ENCODE results near the gene COL4A2.
"Not testable (repeated sequence)": the region's sequence is repeated elsewhere in the genome, so short reads cannot be mapped to it uniquely, and the experiment has no call there.

COL4A2 gene

DNA sequence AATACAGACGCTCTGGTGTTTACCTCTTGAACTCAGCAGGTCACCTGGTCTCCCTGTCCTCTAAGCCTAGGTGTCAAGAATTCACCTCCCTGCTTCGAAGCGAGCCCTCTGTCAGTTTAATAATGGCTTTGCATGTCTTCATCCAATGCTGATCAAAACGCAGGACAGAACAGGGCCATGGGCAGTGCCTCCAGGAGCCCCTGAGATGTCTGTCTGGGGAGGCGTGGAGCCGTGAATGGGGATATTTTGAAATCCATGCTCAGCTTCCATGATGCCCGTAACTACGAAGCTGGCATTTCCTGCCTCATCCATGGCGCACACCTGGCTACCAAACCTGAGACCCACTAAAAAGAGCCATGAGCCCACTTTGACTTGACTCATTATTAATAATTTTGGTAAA, 140.7 kb downstream of the COL4A2 start:
- DNase-seq (ENCODE audit: insufficient read length, low spot score) (no peak), FAIRE-seq (no peak)

DNA sequence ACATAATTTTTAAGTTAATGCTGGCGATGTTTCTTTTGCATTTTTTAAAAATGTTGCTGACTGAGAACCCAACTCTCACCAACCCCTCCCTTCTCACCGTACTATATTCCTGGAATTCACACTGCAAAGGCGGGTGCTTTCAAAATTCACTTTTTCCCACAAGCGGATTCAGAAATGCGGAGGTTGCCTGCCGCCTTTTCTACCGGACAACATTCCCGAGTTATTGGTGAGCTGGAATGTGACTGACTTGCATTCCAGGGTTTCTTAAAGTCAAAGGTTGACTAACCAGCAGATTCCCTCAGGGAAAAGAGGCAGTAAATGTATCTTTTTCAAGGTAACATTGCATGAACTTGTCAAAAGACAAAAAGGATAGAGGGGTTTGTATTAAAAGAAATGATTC, 141.1 kb downstream of the COL4A2 start:
- DNase-seq (ENCODE audit: insufficient read length, low spot score): peak; percentile 76
- FAIRE-seq: no peak

DNA sequence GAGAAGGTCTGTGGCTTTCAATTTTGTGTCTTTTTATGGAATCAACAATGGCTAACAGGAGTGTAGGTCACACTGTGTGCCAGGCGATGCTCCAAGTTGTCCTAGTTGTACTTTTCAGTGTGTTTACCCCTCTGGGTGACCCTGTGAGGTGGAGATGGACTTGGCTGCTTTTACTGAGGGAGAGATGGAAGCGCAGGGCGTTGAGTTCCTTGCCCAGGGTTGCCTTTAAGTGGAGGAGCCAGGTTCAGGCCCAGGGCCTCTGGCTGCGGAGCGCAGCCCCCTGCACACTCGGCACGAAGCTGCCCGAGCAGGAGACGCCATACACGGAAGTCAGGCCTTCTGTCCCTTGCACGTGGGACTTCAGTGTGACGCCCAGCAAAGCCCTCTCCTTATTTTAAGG, 141.6 kb downstream of the COL4A2 start:
- no peak for FAIRE-seq
- no peak for DNase-seq (ENCODE audit: insufficient read length, low spot score)

DNA sequence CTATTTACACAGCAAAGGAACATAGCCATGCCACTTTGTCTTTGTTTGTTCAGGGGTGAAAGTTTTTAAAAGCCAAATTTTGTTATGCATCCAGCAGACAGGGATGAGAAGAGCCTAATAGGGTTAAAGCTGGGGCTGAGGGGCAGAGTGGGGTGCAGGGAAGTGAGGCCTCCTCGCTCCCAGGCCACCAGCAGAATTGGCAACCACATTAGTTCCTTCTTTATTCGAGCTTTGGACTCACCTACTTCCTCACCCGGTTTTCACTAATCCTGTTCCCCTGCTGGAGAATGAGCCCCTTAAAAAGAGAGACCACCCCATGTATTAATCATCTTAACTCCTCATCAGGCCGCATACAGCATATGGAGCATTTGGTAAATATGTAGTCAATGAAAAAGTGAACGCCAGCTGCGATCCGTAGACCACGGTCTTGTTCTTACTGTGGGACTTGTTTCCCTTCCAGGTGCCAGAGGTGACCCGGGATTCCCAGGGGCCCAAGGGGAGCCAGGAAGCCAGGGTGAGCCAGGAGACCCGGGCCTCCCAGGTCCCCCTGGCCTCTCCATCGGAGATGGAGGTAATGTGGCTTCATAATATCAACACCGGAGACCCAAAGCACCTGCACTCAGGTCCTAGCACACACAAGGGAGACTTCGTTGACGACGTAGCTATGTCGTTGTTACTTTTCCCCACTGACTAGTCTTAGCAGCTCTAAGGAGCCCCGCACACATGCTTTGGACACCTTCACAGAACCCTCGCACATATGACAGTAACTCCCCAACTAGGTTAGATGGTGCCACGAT, 142.3 kb downstream of the COL4A2 start:
- FAIRE-seq (no peak), DNase-seq (ENCODE audit: insufficient read length, low spot score) (no peak)

DNA sequence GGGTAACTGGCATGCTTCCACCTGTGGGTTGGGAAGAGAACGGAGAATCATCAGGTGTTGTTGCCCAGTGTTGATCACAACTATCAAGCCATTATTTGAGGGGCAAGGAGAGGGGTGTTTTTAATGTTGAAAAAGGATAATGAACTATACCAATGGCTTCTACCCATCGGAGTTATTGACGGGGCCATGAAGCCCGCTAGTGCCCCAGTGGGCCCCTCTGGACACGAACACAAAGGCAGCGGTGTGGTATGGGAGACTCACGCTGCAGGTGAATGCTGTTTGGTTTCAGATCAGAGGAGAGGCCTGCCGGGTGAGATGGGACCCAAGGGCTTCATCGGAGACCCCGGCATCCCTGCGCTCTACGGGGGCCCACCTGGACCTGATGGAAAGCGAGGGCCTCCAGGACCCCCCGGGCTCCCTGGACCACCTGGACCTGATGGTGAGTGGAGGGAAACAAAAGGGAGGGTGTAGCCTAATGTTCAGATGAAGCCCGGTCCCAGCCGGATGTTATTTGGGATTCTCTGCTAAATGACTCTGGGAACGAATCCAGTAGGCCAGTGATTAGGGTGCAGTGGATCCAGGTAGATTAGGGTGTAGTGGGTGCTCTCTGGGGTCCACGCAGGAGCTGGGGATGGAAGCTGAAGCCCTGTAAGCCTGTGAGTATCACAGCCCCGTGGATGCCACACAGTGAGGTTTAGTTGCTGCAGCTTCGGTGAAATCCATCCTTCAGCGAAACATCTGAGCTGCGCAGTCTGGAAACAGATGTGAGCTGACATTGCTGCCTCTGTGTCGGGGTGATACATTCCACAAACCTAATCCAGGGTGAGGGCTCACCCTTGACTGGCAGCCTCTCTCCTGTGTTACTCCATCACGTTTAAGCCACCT, 143.2 kb downstream of the COL4A2 start:
- no peak for DNase-seq (ENCODE audit: insufficient read length, low spot score)
- no peak for FAIRE-seq

DNA sequence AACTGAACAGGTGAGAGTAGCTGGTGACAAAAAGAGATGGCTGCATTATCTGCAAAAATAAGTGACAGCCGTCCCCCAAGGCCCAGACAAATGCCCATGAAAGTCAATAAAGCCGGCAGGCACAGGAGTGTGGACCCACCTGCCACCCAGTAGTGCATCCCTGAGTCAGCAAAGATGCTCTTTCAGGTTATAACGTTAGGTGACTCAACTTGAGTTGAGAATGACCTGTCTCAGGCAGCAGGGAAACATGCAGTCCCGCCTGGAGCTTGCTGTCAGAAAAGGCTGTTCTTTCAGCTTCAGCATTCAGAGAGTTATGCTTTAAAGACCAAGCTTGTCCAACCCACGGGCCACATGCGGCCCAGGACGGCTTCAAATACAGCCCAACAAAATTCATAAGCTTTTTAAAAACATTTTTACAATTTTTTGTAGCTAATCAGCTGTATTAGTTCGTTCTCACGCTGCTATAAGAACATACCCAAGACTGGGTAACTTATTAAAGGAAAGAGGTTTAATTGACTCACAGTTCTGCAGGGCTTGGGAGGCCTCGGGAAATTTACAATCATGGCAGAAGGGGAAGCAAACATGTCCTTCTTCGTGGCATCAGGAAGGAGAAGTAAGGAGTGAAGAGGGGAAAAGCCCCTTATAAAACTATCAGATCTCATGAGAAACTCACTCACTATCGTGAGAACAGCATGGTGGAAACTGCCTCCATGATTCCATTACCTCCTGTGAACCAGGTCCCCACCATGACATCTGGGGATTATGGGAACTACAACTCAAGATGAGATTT, 144.1 kb downstream of the COL4A2 start:
- DNase-seq (ENCODE audit: insufficient read length, low spot score) (no peak), FAIRE-seq (no peak)

DNA sequence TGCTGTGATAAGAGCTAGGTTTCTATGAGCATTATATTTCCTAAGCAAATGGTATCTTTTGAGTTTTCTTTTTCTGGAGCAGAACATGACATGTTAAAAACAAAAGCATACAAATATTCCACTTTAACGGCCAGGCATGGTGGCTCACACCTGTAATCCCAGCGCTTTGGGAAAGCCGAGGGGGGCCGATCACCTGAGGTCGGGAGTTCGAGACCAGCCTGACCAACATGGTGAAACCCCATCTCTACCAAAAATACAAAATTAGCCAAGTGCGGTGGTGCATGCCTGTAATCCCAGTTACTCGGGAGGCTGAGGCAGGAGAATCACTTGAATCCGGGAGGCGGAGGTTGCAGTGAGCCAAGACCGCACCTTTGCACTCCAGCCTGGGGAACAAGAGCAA, 146.0 kb downstream of the COL4A2 start:
- DNase-seq (ENCODE audit: insufficient read length, low spot score); FAIRE-seq: not testable (repeated sequence)

DNA sequence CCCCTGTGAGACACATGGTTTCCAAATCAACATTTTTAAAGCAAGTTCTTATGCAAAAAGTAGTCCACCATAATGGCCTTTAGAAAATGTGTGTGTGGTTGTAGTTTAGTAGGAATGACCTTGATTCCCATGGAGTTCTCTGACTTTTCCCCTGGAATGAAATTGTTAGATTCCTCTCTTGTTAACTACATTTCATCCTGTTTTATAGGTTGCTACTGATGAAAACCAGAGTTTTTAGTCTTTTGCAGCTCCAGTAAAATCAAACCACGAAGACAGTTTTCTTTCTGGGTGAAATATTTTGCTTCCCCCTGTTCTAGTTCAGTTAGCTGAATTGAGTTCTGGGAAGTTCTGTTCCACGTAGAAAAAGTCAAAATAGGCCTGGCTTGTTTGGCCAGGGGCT, 146.7 kb downstream of the COL4A2 start:
- DNase-seq (ENCODE audit: insufficient read length, low spot score) (no peak), FAIRE-seq (no peak)

DNA sequence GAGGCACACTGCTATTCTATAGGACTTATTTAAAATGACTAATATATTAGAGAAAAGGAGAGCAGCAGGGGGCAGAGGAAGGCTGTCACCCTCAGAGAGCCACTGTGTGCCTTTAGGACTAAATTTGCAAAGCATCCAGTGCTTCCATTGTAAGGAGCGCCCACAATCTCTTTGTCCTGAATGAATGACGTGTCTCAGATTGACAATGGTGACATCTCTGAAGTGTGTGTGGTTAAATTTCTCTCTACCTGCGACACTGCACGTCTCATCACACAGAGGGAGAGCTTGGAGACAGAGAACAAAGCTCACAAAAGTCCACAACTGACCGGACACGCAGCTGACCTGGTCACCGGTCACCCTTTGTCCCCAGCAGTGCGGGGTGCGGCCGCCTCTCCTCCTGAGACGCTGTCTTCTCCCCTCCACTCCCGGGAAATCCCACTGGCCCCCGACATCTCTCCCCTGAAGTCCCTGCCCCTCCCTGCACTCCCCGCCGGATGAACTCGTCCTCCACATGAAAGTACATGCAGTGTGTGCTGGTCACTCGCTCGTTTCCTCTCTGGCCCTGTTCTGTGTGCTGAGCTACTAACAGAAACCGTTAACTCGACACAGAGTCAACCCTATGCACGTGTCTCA, 147.3 kb downstream of the COL4A2 start:
- no peak for FAIRE-seq

DNA sequence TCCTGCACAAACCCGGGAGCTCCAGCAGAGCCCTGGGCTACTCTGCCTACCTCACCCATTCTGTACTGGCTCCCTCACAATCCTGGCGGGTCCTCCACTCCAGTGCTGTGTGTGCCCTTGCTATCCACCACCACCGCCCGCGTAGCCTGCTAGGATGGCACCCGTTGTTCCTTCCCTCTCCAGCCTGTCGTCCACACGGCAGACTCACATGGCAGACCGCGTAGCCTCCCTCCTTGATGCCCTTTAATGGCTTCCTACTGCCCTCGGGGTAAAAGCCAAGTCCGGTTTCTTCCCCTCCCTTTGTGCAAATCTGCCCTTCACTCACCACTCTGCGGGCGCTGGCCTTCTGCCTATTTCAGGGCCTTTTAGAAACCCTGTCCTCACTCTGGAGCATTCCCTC, 147.9 kb downstream of the COL4A2 start:
- FAIRE-seq (no peak), DNase-seq (ENCODE audit: insufficient read length, low spot score) (no peak)

More for the DNA sequence above, 147.3 kb downstream of the COL4A2 start:
- DNase-seq (ENCODE audit: insufficient read length, low spot score): no peak

DNA sequence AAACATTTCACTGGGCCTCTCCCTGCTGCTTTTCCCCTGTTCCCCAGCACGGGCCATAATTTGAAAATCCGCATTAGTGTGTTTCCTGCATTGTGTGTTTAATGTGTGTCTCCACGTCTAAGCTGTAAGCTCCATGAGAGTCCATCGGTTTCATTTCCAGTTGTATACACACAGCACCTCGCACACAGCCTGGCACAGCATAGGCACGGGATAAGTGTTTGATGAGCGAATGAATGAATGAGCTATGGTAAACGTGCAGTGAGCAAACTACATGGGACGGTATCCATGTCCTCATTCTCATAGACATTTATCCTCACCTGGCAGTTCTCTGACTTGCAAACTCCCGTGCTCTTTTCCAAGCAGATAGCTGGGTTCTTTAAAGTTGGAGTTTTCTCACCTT, 148.4 kb downstream of the COL4A2 start:
- no peak for FAIRE-seq

DNA sequence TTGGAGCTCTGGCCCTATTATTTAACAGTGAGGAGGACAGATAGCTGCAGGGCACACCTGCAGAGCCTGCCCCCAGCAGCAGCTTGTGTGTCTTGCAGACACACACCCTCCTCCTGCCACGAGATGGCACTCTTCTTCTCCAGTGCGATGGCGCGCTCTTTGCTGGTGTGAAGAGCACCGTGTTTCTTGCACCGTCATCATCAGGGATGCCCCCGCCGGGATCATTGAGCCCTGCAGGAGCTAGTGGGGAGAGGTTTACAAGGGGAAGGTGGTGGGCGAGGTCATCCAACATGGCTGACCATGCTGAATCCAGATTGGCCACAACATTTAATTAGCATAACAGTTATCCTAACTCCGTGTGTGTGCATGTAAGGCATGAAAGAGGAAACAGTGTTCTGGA, 148.9 kb downstream of the COL4A2 start:
- FAIRE-seq (peak; percentile 89), DNase-seq (ENCODE audit: insufficient read length, low spot score) (peak; percentile 54)

More for the DNA sequence above, 148.4 kb downstream of the COL4A2 start:
- no peak for DNase-seq (ENCODE audit: insufficient read length, low spot score)

DNA sequence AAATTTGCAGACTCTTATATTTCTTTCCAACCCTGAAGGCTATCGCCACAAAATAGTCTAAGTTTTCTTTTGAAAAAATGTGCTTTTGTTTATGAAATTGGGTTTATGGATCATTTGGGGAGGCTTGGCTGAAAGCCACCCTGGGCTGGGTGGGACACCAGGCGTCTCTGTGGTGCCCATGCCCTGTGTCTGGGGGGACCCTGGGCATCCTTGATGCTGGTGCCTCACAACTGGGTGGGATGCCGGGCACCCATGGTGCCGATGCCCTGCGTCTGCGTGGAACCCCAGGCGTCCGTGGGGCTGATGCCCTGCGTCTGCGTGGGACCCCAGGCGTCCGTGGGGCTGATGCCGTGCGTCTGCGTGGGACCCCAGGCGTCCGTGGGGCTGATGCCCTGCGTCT, 149.5 kb downstream of the COL4A2 start:
- FAIRE-seq: no peak
- no peak for DNase-seq (ENCODE audit: insufficient read length, low spot score)

DNA sequence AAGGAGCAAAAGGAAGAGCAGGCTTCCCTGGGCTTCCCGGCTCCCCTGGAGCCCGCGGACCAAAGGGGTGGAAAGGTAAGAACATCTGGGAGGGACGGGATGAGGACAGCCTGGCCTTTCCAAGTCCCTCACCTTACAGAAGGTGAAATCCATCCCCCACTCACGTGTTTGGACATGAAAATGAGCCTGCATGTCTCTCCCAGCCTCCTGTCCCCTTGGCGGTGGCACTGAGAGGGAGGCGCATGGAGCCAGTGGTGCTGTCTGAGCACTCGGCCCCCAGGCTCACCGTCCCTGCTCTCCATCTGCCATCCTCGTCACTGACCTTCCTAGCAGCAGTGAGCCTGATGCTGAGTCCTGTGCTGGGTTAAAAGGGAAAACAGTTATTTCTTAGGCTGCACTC, 150.3 kb downstream of the COL4A2 start:
- FAIRE-seq: no peak
- DNase-seq (ENCODE audit: insufficient read length, low spot score): no peak

DNA sequence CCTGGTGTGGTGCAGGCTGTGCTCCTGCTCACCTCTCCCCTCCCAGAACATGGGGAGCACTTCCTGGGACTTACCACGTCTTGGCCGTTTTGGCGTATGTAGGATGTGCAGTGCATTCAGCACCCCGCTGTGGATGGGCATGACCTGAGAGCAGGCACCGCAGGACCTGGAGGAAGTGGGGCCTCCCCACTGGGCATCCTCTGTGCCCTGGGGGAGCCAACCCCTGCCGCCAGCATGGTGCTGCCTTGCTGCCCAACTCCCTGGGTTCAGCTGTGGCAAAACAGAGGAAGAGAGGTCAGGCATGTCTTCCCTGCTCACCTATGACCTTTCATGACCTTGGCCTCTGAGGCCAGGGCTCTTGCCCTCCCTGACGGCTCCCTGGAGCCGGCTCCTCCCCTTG, 150.9 kb downstream of the COL4A2 start:
- DNase-seq (ENCODE audit: insufficient read length, low spot score) (no peak), FAIRE-seq (no peak)

DNA sequence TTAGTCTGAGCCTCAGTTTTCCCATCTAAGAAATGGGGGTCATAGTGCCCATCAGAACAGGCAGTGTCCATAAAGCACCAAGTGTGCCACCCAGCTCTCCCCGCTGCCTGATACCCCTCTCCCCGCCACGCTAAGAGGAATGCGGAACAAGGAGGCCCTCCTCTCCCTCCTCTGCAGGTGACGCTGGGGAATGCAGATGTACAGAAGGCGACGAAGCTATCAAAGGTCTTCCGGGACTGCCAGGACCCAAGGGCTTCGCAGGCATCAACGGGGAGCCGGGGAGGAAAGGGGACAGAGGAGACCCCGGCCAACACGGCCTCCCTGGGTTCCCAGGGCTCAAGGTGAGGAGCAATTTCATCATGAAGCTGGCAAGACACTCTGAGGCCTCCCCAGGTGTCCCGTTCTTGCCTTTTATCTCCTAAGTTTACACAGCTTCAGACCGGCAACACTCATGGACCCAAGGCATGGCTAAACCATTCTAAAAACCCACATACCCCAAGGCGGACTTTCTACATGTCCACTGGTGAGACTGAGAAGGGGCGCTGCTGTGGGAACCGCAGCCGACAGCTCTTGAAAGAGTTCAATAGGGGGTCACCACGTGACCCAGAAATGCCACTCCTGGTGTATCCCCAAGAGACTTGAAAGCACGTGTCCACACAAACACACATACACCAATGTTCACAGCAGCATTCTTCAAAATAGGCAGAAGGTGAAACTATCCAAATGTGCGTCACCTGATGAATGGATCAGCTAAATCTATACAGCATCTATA, 151.7 kb downstream of the COL4A2 start:
- FAIRE-seq: no peak
- DNase-seq (ENCODE audit: insufficient read length, low spot score): no peak

DNA sequence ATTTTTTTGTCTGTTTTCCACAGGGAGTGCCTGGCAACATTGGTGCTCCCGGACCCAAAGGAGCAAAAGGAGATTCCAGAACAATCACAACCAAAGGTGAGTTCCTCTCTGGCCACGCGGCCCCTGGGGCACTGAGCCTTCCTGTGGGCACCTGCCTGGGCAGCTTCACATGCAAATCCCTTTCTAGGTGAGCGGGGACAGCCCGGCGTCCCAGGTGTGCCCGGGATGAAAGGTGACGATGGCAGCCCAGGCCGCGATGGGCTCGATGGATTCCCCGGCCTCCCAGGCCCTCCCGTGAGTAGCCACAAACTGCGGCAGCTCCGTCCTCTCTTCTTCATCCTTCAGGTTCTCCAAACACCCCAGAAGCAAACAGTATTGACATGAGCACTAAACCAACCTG, 155.0 kb downstream of the COL4A2 start:
- FAIRE-seq (no peak), DNase-seq (ENCODE audit: insufficient read length, low spot score) (no peak)

DNA sequence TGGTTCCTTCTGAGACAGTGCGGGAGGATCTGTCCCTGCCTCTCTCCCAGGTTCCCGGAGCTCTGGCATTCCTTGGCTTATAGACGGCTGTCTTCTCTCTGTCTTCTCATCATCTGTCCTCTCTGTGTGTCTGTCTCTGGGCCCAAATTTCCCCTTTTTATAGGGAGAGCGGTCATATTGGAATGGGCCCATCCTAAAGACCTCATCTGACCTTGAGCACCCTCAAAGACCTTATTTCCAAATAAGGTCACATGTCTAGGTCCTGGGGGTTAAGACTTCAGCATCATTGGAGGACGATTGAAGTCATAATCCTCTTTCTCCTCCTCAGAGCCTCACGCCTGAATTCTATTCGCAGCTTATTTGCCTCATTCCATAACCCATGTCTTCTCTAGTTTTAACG, 156.1 kb downstream of the COL4A2 start:
- no peak for FAIRE-seq
- no peak for DNase-seq (ENCODE audit: insufficient read length, low spot score)

DNA sequence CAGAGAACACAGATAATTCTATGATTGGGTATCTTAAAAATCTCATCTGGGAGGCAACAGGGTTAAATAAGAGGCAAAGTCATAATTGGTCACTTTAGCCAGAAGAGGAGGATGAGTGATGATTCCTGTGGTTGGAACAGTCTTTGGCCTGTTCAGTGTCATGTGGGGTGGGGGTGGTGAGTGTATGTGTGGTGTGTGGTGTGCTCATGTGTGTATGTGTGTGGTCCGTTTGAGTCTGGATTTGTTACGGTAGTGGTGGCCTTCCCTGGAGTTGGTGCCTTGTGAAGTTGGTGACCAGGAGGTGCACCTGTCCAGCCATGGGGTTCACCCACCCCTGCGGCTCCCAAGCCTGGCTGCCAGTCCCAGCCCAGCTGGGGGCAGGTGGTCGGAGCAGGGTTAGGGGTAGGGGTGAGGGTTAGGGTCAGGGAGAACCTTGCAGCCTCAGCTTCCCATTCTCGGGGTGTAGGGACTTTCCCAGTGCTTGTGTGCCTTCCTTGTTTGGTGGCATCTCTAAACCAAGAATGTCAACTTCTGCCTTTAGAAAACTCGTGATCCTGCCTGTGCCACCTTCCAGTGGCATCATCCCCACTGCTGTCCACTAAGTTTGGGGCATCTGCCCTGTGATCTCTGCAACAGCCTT, 156.9 kb downstream of the COL4A2 start:
- no peak for FAIRE-seq
- DNase-seq (ENCODE audit: insufficient read length, low spot score): no peak
